ENCODE data around the gene KHDRBS1.
"Not testable (repeated sequence)": the region's sequence is repeated elsewhere in the genome, so short reads cannot be mapped to it uniquely, and the experiment has no call there.

Gene KHDRBS1

GRCh38 chr1:32013386-32014198, at the start of gene KHDRBS1:
Gene KHDRBS1 (plus strand): TSS chr1:32013868. CDS start chr1:32013996, 128 bp downstream.
- FAIRE-seq = no peak

- FAIRE-seq = no peak
Observed at GRCh38 chr1:31970873-31971272, 42.8 kb upstream of the KHDRBS1 start.

GRCh38 chr1:31976401-31976800, 37.3 kb upstream of the KHDRBS1 start:
- no peak for FAIRE-seq

GRCh38 chr1:31977385-31978131, 36.1 kb upstream of the KHDRBS1 start:
- FAIRE-seq = no peak

GRCh38 chr1:31978843-31979400, 34.7 kb upstream of the KHDRBS1 start:
- FAIRE-seq = no peak

- FAIRE-seq = no peak
Observed at GRCh38 chr1:31980835-31981455, 32.7 kb upstream of the KHDRBS1 start.

- FAIRE-seq = no peak
Observed at GRCh38 chr1:31981456-31981839, 32.2 kb upstream of the KHDRBS1 start.

GRCh38 chr1:31981972-31982371, 31.7 kb upstream of the KHDRBS1 start:
- no peak for FAIRE-seq

- no peak for FAIRE-seq
Observed at GRCh38 chr1:31984419-31985347, 29.0 kb upstream of the KHDRBS1 start.

GRCh38 chr1:31985430-31985829, 28.2 kb upstream of the KHDRBS1 start:
- no peak for FAIRE-seq

- no peak for FAIRE-seq
Observed at GRCh38 chr1:31987135-31987619, 26.5 kb upstream of the KHDRBS1 start.

GRCh38 chr1:31989964-31990363, 23.7 kb upstream of the KHDRBS1 start:
- FAIRE-seq = no peak

GRCh38 chr1:31991182-31991581, 22.5 kb upstream of the KHDRBS1 start:
- no peak for FAIRE-seq

GRCh38 chr1:31995263-31995662, 18.4 kb upstream of the KHDRBS1 start:
- no peak for FAIRE-seq

- not testable (repeated sequence) for FAIRE-seq
Observed at GRCh38 chr1:31996121-31996520, 17.5 kb upstream of the KHDRBS1 start.

GRCh38 chr1:32001863-32002262, 11.8 kb upstream of the KHDRBS1 start:
- no peak for FAIRE-seq

- FAIRE-seq = not testable (repeated sequence)
Observed at GRCh38 chr1:32002285-32002684, 11.4 kb upstream of the KHDRBS1 start.

GRCh38 chr1:32005522-32005921, 8.1 kb upstream of the KHDRBS1 start:
- FAIRE-seq = no peak

GRCh38 chr1:32007591-32007940, 6.1 kb upstream of the KHDRBS1 start:
- FAIRE-seq = no peak

- no peak for FAIRE-seq
Observed at GRCh38 chr1:32010246-32010645, 3.4 kb upstream of the KHDRBS1 start.

GRCh38 chr1:32012709-32013385, 821 bp upstream of the KHDRBS1 start:
- FAIRE-seq = no peak
